Esophagus muscularis mucosa (tissue), 4 donors: ENCODE measurements around the gene HOXC10.

Experiments
- EP300 ChIP-seq: sonication (generic); formaldehyde crosslinking; IDR thresholded peaks from one replicate; pipeline ENCODE4 v1.6.1; 2017; ENCODE audit warnings: antibody characterized with exemption
- POLR2A ChIP-seq: fragments of 450-650 bp; IDR thresholded peaks from one replicate; pipeline ENCODE4 v1.6.1; 2017; ENCODE audit warnings: antibody characterized with exemption, moderate library complexity, mild to moderate bottlenecking, low read depth
- TF ChIP-seq, protein P1 (sequence below), 3 experiments: fragments of 200-600 bp in 2 of 3; fragments of 450-650 bp in 1 of 3; sonication (generic) in 2 of 3; IDR thresholded peaks; one replicate each; pipeline ENCODE4 v1.5.1; 2017 to 2019; ENCODE audit warnings: antibody characterized with exemption in 3 of 3, mild to moderate bottlenecking in 2 of 3, moderate library complexity in 1 of 3

DNA sequence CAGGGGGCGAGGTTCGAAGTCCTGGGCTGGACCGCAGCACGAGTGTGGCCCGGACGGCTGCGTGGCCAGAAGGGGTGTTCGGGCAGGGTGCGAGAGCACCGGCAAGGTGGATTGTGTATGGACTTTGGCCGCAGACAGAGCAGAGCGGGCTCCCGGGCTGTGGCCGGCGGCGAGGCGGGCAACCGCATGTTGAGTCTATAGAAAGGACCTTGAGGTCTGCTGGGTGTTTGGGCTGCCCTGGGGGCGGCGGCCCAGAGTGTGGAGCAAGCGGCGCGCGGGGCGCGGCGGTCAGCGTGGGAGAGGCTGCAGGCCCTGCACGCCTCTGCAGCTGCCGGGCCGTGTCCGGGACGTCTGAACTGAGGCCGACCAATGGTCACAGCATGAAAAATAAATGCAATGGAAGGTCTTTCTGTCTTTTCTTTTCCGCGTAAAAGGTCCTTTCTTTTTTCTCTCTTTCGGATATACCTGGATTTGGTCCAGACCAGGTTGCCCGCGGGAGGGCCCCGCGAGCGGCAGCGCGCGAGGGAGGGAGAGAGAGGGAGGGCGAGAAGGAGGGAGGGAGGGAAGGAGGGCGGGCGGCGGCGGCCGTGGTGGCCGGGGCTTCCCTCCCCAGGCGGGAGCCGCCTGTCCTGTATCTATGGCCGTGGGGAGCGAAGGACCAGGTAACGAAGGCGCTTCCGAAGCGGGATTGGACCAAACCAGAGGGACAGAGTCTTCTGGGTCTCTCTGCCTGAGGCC lies 9.5 kb downstream of the HOXC10 start:
- TF ChIP-seq, protein P1, sequence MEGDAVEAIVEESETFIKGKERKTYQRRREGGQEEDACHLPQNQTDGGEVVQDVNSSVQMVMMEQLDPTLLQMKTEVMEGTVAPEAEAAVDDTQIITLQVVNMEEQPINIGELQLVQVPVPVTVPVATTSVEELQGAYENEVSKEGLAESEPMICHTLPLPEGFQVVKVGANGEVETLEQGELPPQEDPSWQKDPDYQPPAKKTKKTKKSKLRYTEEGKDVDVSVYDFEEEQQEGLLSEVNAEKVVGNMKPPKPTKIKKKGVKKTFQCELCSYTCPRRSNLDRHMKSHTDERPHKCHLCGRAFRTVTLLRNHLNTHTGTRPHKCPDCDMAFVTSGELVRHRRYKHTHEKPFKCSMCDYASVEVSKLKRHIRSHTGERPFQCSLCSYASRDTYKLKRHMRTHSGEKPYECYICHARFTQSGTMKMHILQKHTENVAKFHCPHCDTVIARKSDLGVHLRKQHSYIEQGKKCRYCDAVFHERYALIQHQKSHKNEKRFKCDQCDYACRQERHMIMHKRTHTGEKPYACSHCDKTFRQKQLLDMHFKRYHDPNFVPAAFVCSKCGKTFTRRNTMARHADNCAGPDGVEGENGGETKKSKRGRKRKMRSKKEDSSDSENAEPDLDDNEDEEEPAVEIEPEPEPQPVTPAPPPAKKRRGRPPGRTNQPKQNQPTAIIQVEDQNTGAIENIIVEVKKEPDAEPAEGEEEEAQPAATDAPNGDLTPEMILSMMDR (IDR thresholded peaks at IDR 0.05): no peak
- no peak for TF ChIP-seq POLR2A
- TF ChIP-seq EP300: no peak
